Kidney epithelial cell (primary cell): ENCODE data around the gene GRID1. TPM values are rescaled to one million over a fixed set of nuclear protein-coding genes. Genes with fewer than 3 reads are reported as not detected.

Experiments
- DNase-seq: peaks from one replicate; pipeline ENCODE4 v3.0.0-alpha.2; 2010; ENCODE audit warnings: low read depth
- H3K27me3 ChIP-seq: 2 replicates; pipeline ENCODE4 v1.6.0; 2011; ENCODE audit warnings: low read length; ENCODE audit not compliant: control insufficient read depth, insufficient read depth
- H3K36me3 ChIP-seq: 2 replicates; pipeline ENCODE4 v1.5.1; 2011; ENCODE audit warnings: low read length; ENCODE audit not compliant: control insufficient read depth, insufficient read depth
- H3K4me3 ChIP-seq: 2 replicates; pipeline ENCODE4 v1.5.1; 2011; ENCODE audit warnings: low read depth, mild to moderate bottlenecking, control low read depth, low read length
- total RNA-seq: library from RNA; depleted of rRNA; stranded (reverse); fragments of >200 nt; gene quantifications from 2 replicates; pipeline ENCODE4 v1.2.3, GENCODE V29; 2015
- TF ChIP-seq, protein P1 (sequence below): IDR thresholded peaks from 2 replicates; pipeline ENCODE4 v1.5.1; 2011; ENCODE audit warnings: mild to moderate bottlenecking, moderate library complexity, low read length, control low read depth, inconsistent platforms; ENCODE audit not compliant: insufficient read depth, poor library complexity, severe bottlenecking

The GRID1 gene
- total RNA-seq, 1 donor from 2014 or later = 0.33 TPM

DNA sequence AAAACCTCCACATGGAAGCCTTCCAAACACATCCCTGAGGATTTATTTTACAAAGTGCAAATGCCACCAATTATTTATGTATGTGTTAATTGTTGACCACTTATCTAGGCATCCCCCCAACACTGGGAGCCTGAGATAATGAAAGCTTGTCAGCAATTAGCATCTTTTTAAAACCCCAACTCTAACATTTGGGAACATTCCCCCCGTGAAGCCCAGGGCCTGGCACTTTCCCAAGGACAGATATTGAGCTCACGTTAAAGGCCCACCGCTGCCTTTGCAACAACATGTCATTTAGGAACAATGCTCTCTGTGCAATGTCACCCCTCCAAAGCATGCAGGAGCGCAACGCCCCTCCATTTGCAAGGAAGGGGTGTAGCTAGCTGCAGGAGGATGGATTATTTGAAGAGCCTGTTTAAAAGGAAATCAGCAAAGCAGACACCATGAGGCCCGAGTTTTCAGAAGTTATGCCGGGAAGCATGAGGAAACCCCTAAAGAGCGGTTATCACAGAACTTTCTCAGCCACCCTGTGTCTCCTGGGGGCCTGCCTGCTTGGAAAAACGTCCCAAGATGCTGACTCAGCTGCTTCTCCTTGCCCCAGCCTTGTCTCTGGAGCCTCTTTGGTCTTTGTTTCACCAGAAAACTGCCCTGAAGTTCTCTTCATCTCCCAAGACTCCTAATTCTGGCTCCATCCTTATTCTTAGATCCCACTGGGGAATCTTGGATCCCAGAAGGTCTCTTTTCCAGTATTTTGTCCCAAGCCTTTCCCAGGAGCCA lies 444.1 kb downstream of the GRID1 start:
- no peak overlapping the region for H3K4me3 ChIP-seq
- TF ChIP-seq, protein P1, sequence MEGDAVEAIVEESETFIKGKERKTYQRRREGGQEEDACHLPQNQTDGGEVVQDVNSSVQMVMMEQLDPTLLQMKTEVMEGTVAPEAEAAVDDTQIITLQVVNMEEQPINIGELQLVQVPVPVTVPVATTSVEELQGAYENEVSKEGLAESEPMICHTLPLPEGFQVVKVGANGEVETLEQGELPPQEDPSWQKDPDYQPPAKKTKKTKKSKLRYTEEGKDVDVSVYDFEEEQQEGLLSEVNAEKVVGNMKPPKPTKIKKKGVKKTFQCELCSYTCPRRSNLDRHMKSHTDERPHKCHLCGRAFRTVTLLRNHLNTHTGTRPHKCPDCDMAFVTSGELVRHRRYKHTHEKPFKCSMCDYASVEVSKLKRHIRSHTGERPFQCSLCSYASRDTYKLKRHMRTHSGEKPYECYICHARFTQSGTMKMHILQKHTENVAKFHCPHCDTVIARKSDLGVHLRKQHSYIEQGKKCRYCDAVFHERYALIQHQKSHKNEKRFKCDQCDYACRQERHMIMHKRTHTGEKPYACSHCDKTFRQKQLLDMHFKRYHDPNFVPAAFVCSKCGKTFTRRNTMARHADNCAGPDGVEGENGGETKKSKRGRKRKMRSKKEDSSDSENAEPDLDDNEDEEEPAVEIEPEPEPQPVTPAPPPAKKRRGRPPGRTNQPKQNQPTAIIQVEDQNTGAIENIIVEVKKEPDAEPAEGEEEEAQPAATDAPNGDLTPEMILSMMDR = no peak
- no peak for DNase-seq
- peaks cover 3% of the 10 kb centered on the region for H3K27me3 ChIP-seq
- H3K36me3 ChIP-seq = no peaks in the 10 kb centered on the region

DNA sequence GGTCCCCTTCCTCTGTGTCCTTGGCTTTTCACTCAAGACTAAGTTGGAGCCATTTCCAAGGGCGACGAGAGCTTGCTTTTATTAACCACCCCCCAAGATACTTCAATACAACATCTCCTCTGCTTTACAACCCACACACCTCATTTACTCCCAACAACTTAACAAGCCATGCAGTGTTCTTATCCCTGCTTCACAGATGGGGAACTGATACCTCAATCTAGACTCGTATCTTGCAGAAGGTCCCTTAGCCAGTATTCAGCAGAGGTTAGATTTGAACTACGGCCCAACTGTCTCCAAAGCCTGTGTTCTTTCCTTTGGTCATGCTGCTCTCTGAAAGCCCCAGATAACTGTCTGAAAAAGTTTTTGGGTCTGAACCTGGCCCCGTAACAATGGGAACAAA lies 444.8 kb downstream of the GRID1 start:
- no peaks in the 10 kb centered on the region for H3K36me3 ChIP-seq
- H3K4me3 ChIP-seq = no peak overlapping the region
- no peak for DNase-seq
- H3K27me3 ChIP-seq = peaks cover 3% of the 10 kb centered on the region
- TF ChIP-seq, protein P1 = no peak

DNA sequence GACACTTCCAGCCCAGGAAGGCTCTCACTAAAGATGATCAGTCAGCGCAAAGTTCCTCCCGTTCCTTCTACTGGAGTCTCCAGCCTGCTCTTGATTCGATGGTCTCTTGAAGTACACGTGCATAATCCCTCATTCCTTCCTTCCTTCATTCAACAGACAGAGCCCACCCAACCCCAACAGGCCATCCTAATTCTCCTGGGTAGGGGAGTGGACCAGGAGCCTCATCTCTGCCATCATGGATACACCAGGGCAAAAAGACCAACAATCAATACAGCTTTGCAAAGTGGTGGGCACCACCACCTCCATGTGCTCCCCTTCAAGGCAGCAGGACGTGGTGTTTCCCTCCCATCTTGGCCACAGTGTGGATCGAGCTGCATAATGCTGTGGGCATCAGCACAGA lies 446.3 kb downstream of the GRID1 start:
- DNase-seq = no peak
- no peaks in the 10 kb centered on the region for H3K36me3 ChIP-seq
- TF ChIP-seq, protein P1 = no peak

DNA sequence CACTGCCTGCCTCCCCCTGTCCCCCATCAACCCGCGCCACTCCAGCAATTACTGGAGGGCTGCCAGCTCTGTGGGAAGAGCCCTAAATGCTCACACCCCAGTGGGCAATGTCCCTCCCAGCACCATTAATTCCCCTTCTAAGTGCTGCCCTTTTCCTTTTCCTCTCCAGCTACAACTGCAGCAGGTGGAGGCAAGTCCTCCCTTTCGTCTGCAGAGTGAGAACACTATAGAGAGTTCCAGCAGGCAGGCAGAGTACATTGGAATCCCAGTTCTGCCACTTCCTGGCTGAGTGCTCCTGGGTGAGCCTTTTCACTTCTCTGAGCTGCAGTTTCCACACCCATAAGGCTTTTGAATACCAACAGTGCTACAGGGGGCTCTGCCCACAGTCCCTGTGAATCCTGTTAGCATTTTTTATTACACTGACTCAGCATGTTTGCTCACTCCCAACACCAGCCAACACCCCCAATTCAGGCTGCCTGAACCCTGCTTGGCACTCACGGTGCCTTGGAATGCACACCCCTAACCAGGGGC lies 447.0 kb downstream of the GRID1 start:
- Histone ChIP-seq H3K36me3 (no peaks in the 10 kb centered on the region), H3K4me3 (no peak overlapping the region), H3K27me3 (peaks cover 3% of the 10 kb centered on the region)
- no peak for DNase-seq
- TF ChIP-seq, protein P1 = no peak

More for the DNA sequence above, 446.3 kb downstream of the GRID1 start:
- H3K27me3 ChIP-seq = peaks cover 3% of the 10 kb centered on the region
- no peak overlapping the region for H3K4me3 ChIP-seq

DNA sequence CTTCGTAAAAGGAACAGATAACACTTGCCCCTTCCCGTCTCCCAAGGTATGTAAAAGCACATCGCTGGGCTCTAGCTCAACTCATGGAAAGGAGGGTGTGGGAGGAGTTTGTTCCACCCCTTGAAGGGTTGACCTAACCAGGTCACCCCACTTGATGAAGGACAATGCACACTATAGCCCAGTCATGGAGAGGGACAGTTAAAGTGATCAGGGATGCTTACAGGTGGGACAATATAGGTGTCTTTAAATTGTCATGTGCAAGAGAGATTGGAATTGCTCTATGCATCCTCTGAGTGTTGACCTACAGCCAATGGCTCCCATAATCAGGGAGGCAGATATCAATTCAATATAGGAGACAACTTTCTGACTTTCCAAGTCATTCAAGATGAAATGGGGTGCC lies 448.2 kb downstream of the GRID1 start:
- Histone ChIP-seq H3K4me3 (no peak overlapping the region), H3K36me3 (no peaks in the 10 kb centered on the region), H3K27me3 (peaks cover 3% of the 10 kb centered on the region)
- no peak for DNase-seq
- TF ChIP-seq, protein P1 = no peak
